ENCODE data around the gene KCNN4.
"Not testable (repeated sequence)": the region's sequence is repeated elsewhere in the genome, so short reads cannot be mapped to it uniquely, and the experiment has no call there.

GRCh38 chr19:43824572-43824971 is 43.8 kb upstream of the KCNN4 start:
- TF ChIP-seq CTCF (conservative IDR thresholded peaks at IDR 0.05; ENCODE audit: low read length); EZH2phosphoT487 (IDR thresholded peaks at IDR 0.05; ENCODE audit: borderline replicate concordance, low read depth, low read length): not testable (repeated sequence)
